H1 (cell line): ENCODE data around the gene RAB5B. TPM values are rescaled to one million over a fixed set of nuclear protein-coding genes. Genes with fewer than 3 reads are reported as not detected.

Experiments
- CTCF ChIA-PET: fragments of 300-600 bp; sonication (Branson Sonifier 250); formaldehyde crosslinking; loops from one replicate; lab custom pipeline; 2021; ENCODE audit not compliant: partially characterized antibody; lab: Charles Lee
- POLR2A ChIA-PET: fragments of 300-600 bp; sonication (Branson Sonifier 250); formaldehyde crosslinking; loops from one replicate; lab custom pipeline; 2021; ENCODE audit warnings: inconsistent platforms; ENCODE audit not compliant: partially characterized antibody; lab: Charles Lee
- DNase-seq, 2 experiments: peaks; one replicate each; pipeline versions ENCODE4 v3.0.0 to v3.0.0-alpha.2; 2010 to 2022; ENCODE audit warnings: low spot score in 2 of 2, low read depth in 1 of 2, mixed read lengths in 1 of 2
- FAIRE-seq: peaks from 2 replicates; lab custom pipeline; 2011; peaks lifted over from hg19 to GRCh38; lab: Jason Lieb, UNC
- H2AFZ ChIP-seq: 2 replicates; pipeline ENCODE4 v1.8.1; 2012; ENCODE audit warnings: low read length, inconsistent platforms
- H2AK5ac ChIP-seq: 2 replicates; pipeline ENCODE4 v1.6.1; 2013; ENCODE audit warnings: low read depth, low read length
- H2BK120ac ChIP-seq: replicated peaks from 2 replicates; pipeline ENCODE3; 2013; ENCODE audit warnings: low read depth, low read length, inconsistent platforms
- H2BK12ac ChIP-seq: 2 replicates; pipeline ENCODE4 v1.6.1; 2013; ENCODE audit warnings: low read depth, low read length
- H2BK15ac ChIP-seq: 2 replicates; pipeline ENCODE4 v1.6.1; 2013; ENCODE audit warnings: low read length
- H2BK20ac ChIP-seq: 2 replicates; pipeline ENCODE4 v1.6.1; 2013; ENCODE audit warnings: low read length
- H2BK5ac ChIP-seq: 2 replicates; pipeline ENCODE4 v1.6.1; 2013; ENCODE audit warnings: low read depth, low read length
- H3K14ac ChIP-seq: 2 replicates; pipeline ENCODE4 v1.6.1; 2013; ENCODE audit warnings: inconsistent platforms; ENCODE audit not compliant: insufficient read length
- H3K18ac ChIP-seq: 2 replicates; pipeline ENCODE4 v1.6.1; 2013; ENCODE audit warnings: low read length; ENCODE audit errors: extremely low read depth
- H3K23ac ChIP-seq: 2 replicates; pipeline ENCODE4 v1.6.1; 2013; ENCODE audit warnings: inconsistent platforms; ENCODE audit not compliant: insufficient read length
- H3K23me2 ChIP-seq: 2 replicates; pipeline ENCODE4 v1.6.1; 2013; ENCODE audit warnings: low read depth, low read length
- H3K27ac ChIP-seq: 2 replicates; pipeline ENCODE4 v1.6.1; 2011; ENCODE audit warnings: low read depth, low read length, inconsistent platforms
- H3K27me3 ChIP-seq, 4 experiments: replicated peaks in 1 of 4; 1 replicate in 1 of 4; 2 replicates in 3 of 4; pipeline versions ENCODE4 v1.6.1 to v1.8.1; 2011 to 2013; ENCODE audit warnings: low read length in 3 of 4, mild to moderate bottlenecking in 3 of 4, inconsistent platforms in 2 of 4, mixed read lengths in 2 of 4, moderate library complexity in 1 of 4; ENCODE audit not compliant: control insufficient read depth in 3 of 4, insufficient read depth in 3 of 4; ENCODE audit errors: extremely low read depth in 1 of 4
- H3K36me3 ChIP-seq, 4 experiments: 2 replicates each; pipeline versions ENCODE4 v1.6.1 to v1.8.1; 2011 to 2013; ENCODE audit warnings: mild to moderate bottlenecking in 4 of 4, low read length in 3 of 4, moderate library complexity in 2 of 4, control low read depth in 1 of 4, inconsistent platforms in 1 of 4; ENCODE audit not compliant: insufficient read depth in 4 of 4, control insufficient read depth in 2 of 4
- H3K4ac ChIP-seq: replicated peaks from 2 replicates; pipeline ENCODE3; 2013; ENCODE audit warnings: low read length, low read depth, mixed read lengths, inconsistent platforms; ENCODE audit not compliant: insufficient read length
- H3K4me1 ChIP-seq, 4 experiments: replicated peaks in 1 of 4; 1 replicate in 1 of 4; 2 replicates in 3 of 4; pipeline versions ENCODE4 v1.6.1 to v1.8.1; 2011 to 2013; ENCODE audit warnings: low read length in 3 of 4, inconsistent platforms in 2 of 4, mixed read lengths in 1 of 4; ENCODE audit not compliant: insufficient read depth in 4 of 4, control insufficient read depth in 3 of 4
- H3K4me2 ChIP-seq, 2 experiments: 2 replicates each; pipeline versions ENCODE4 v1.6.1 to v1.8.1; 2011 to 2013; ENCODE audit warnings: low read depth in 2 of 2, low read length in 2 of 2, control low read depth in 1 of 2, inconsistent platforms in 1 of 2, mild to moderate bottlenecking in 1 of 2; ENCODE audit not compliant: insufficient read depth in 1 of 2
- H3K4me3 ChIP-seq, 4 experiments: fragments of 200-600, 300-600 bp in 1 of 4; sonication (generic), shearing (Covaris generic), sonication (Bioruptor Twin) in 1 of 4; 2 replicates each; pipeline versions ENCODE4 v1.5.1 to v1.8.1; 2011 to 2016; ENCODE audit warnings: low read length in 4 of 4, low read depth in 3 of 4, control low read depth in 2 of 4, inconsistent platforms in 2 of 4, mild to moderate bottlenecking in 2 of 4, mixed read lengths in 1 of 4, moderate library complexity in 1 of 4; ENCODE audit not compliant: insufficient read depth in 2 of 4; ENCODE audit errors: extremely low read depth in 1 of 4
- H3K56ac ChIP-seq: replicated peaks from 2 replicates; pipeline ENCODE3; 2013; ENCODE audit warnings: low read depth, mild to moderate bottlenecking, mixed read lengths, low read length, inconsistent platforms; ENCODE audit not compliant: insufficient read length
- H3K79me1 ChIP-seq: 2 replicates; pipeline ENCODE4 v1.6.1; 2013; ENCODE audit warnings: low read depth, low read length, control low read depth
- H3K79me2 ChIP-seq, 2 experiments: 2 replicates each; pipeline versions ENCODE4 v1.6.1 to v1.8.1; 2012 to 2013; ENCODE audit warnings: low read length in 2 of 2, mild to moderate bottlenecking in 2 of 2, inconsistent platforms in 1 of 2; ENCODE audit not compliant: insufficient read depth in 2 of 2, control insufficient read depth in 1 of 2
- H3K9ac ChIP-seq, 4 experiments: replicated peaks in 1 of 4; 1 replicate in 1 of 4; 2 replicates in 3 of 4; pipeline versions ENCODE4 v1.6.1 to v1.8.1; 2011 to 2013; ENCODE audit warnings: low read depth in 3 of 4, low read length in 3 of 4, control low read depth in 2 of 4, mild to moderate bottlenecking in 2 of 4, moderate library complexity in 2 of 4, inconsistent platforms in 1 of 4; ENCODE audit errors: extremely low read depth in 1 of 4
- H3K9me3 ChIP-seq, 2 experiments: 2 replicates each; pipeline versions ENCODE4 v1.6.1 to v1.8.1; 2012 to 2013; ENCODE audit warnings: mild to moderate bottlenecking in 2 of 2, moderate library complexity in 2 of 2, control low read depth in 1 of 2, inconsistent platforms in 1 of 2, low read depth in 1 of 2, low read length in 1 of 2, mixed read lengths in 1 of 2; ENCODE audit not compliant: insufficient read depth in 2 of 2
- H4K20me1 ChIP-seq, 2 experiments: replicated peaks in 1 of 2; 2 replicates each; pipeline versions ENCODE3 to v1.8.1; 2011 to 2013; ENCODE audit warnings: inconsistent platforms in 2 of 2, low read length in 2 of 2, mild to moderate bottlenecking in 1 of 2; ENCODE audit not compliant: insufficient read depth in 2 of 2, control insufficient read depth in 1 of 2
- H4K5ac ChIP-seq: 2 replicates; pipeline ENCODE4 v1.6.1; 2013; ENCODE audit warnings: low read length, low read depth, mixed read lengths, inconsistent platforms; ENCODE audit not compliant: insufficient read length
- H4K8ac ChIP-seq: 2 replicates; pipeline ENCODE4 v1.8.0; 2013; ENCODE audit warnings: mild to moderate bottlenecking, moderate library complexity, low read length, inconsistent platforms; ENCODE audit not compliant: insufficient read depth; ENCODE audit errors: extremely low read depth
- H4K91ac ChIP-seq: replicated peaks from 2 replicates; pipeline ENCODE3; 2013; ENCODE audit warnings: low read length, mixed read lengths, inconsistent platforms; ENCODE audit not compliant: insufficient read length
- NRF1 ChIP-seq: IDR thresholded peaks from 2 replicates; pipeline ENCODE4 v1.6.1; 2011; ENCODE audit warnings: mild to moderate bottlenecking, low read depth, low read length, improper control_type of control experiment
- SIN3A ChIP-seq, 2 experiments: IDR thresholded peaks in 1 of 2; conservative IDR thresholded peaks in 1 of 2; 2 replicates each; pipeline ENCODE4 v1.6.1; 2011 to 2012; ENCODE audit warnings: low read length in 2 of 2, improper control_type of control experiment in 1 of 2, low read depth in 1 of 2, mild to moderate bottlenecking in 1 of 2
- SIX5 ChIP-seq: IDR thresholded peaks from 2 replicates; pipeline ENCODE4 v1.6.1; 2011; ENCODE audit warnings: mild to moderate bottlenecking, low read depth, low read length
- TEAD4 ChIP-seq: IDR thresholded peaks from 2 replicates; pipeline ENCODE4 v1.6.1; 2012; ENCODE audit warnings: low read depth, low read length, inconsistent platforms, mixed read lengths
- WGBS, 2 experiments: shearing (Covaris generic) in 1 of 2; methylation state at CpG; one replicate each; pipeline versions ENCODE4 v1.1.6 to v1.1.7; 2013 to 2015; ENCODE audit warnings: low lambda C conversion rate in 2 of 2, mixed read lengths in 2 of 2, inconsistent platforms in 1 of 2, low coverage in 1 of 2, missing lambda C conversion rate in 1 of 2; ENCODE audit not compliant: insufficient replicate concordance in 2 of 2, insufficient coverage in 1 of 2, insufficient read length in 1 of 2; ENCODE audit errors: extremely low coverage in 1 of 2, missing lambda C conversion rate in 1 of 2; 5-methylcytosine and 5-hydroxymethylcytosine counted together
- polyA plus RNA-seq, 7 experiments: library from polyadenylated mRNA; depleted of rRNA in 3 of 7; stranded (reverse) in 5 of 7; unstranded in 2 of 7; fragments of >200 nt in 5 of 7; fragments of 200-250 nt in 2 of 7; gene quantifications; 1 replicate in 5 of 7; 2 replicates in 1 of 7; 4 replicates in 1 of 7; pipeline versions ENCODE4 v1.2.1 to v1.2.3, GENCODE V29; 2011 to 2013; ENCODE audit warnings: missing spikeins in 2 of 7, mixed read lengths in 2 of 7
- total RNA-seq: library from RNA; stranded (reverse); fragmentation: NEBNext Ultra II Directional; extraction: Animal tissue kit (Norgen Biotek cat#: 25700); gene quantifications from 2 replicates; pipeline ENCODE4 v1.2.1, GENCODE V29; 2021

RAB5B gene
- total and polyA plus RNA-seq, 2 of the 8 experiments (the other 6 are each of a cell fraction or from before 2014, with no cell fraction given), result 56.7 to 62.4 TPM

DNA sequence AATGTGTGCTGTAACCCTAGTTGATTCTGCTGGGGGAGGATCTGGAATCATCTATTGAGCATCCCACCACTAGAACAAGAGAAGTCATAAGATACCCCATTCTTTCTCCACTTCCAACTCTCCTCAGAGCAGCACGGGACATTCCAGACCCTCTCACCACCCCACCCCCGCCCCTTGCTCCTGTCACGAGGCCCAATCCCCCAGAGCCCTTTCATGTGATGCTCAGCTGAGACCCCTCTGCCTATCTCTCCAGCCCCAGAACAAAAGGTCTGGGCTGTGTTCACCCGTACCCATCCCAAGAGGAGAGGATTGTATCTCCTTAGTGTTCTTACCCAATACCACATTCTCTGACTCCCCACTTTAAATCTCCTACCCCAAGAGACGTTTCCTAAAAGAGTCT lies 8.6 kb upstream of the RAB5B start:
- Histone ChIP-seq H3K4ac (no peak overlapping the region), H3K79me1 (peaks cover 2% of the 10 kb centered on the region; the same call in 1 of the 2 replicates), H2AK5ac (no peak overlapping the region), H4K8ac (no peak overlapping the region), H3K4me3 (peak overlapping the region; percentile 78 to 93 (median 88)), H3K4me2 (peak overlapping the region; percentile 78 to 90), H2BK15ac (no peak overlapping the region), H3K18ac (peak overlapping the region; percentile 62; the same call in 1 of the 2 replicates), H2BK120ac (no peak overlapping the region), H3K14ac (no peak overlapping the region), H3K27ac (0 out of 2 replicates have a peak overlapping the region, but pooled peaks have one; percentile 22), H3K9ac (peak overlapping the region in 3 of 4 experiments; percentile 21 to 83 (median 32); a peak in 4 of 7 replicates), H3K36me3 (peaks cover 2 to 19% (median 9%) of the 10 kb centered on the region in 4 experiments; a peak in 5 of 8 replicates), H2BK20ac (no peak overlapping the region), H3K9me3 (no peaks in the 10 kb centered on the region), H4K20me1 (no peaks in the 10 kb centered on the region), H3K23me2 (peaks cover 12% of the 10 kb centered on the region; the same call in 1 of the 2 replicates), H2AFZ (0 out of 2 replicates have a peak overlapping the region, but pooled peaks have one; percentile 4), H2BK5ac (peak overlapping the region; percentile 75; the same call in 1 of the 2 replicates), H3K79me2 (peaks cover 3 to 18% of the 10 kb centered on the region in 2 experiments; a peak in 3 of 4 replicates), H4K5ac (no peak overlapping the region), H3K27me3 (no peaks in the 10 kb centered on the region), H3K56ac (no peak overlapping the region), H3K4me1 (peaks cover 2 to 13% (median 5%) of the 10 kb centered on the region in 4 experiments), H2BK12ac (no peak overlapping the region), H3K23ac (no peak overlapping the region), H4K91ac (no peak overlapping the region)
- POLR2A ChIA-PET, result interaction anchor here (0.5 to 1.9 kb wide), 9 partner anchors 8 to 211 kb away, joined by 3 to 6 read pairs (median 4); partner anchors contain the start of gene RAB5B
- TF ChIP-seq NRF1 (no peak), SIX5 (no peak), SIN3A (conservative IDR thresholded peaks at IDR 0.05 in 1 of 2, IDR thresholded peaks at IDR 0.05 in 1 of 2; ENCODE audit: low read depth in 1 of 2, low read length in 2 of 2) (0 out of 4 replicates have a peak, but pooled peaks have one; percentile 18 to 58), TEAD4 (0 out of 2 replicates have a peak, but pooled peaks have one; percentile 17)
- 33% methylated on average over 5 of the region's 5 CpGs; no CpG with 5 or more reads in 1 of the 2 experiments for WGBS, 2 experiments
- FAIRE-seq (no peak), DNase-seq (peak in 1 of 2 experiments; percentile 48)
- CTCF ChIA-PET, result interaction anchor here (1.2 kb wide), 2 partner anchors 30 to 86 kb away, joined by 3 to 4 read pairs; no protein-coding TSS in a partner anchor
